ENCODE measurements around the gene PLA2G5.
A peak's percentile ranks its signal among the peaks of the same experiment; 100 is the strongest.

PLA2G5 gene

GRCh38 chr1:20093303-20093702, 23.3 kb downstream of the PLA2G5 start:
- no peak for DNase-seq

- DNase-seq, result no peak
These were observed 24.0 kb downstream of the PLA2G5 start for GRCh38 chr1:20093940-20094391.

- DNase-seq, result no peak
These were observed 25.8 kb downstream of the PLA2G5 start for GRCh38 chr1:20095564-20096434.

- no peak for DNase-seq
These were observed 26.9 kb downstream of the PLA2G5 start for GRCh38 chr1:20096840-20097447.

DNA sequence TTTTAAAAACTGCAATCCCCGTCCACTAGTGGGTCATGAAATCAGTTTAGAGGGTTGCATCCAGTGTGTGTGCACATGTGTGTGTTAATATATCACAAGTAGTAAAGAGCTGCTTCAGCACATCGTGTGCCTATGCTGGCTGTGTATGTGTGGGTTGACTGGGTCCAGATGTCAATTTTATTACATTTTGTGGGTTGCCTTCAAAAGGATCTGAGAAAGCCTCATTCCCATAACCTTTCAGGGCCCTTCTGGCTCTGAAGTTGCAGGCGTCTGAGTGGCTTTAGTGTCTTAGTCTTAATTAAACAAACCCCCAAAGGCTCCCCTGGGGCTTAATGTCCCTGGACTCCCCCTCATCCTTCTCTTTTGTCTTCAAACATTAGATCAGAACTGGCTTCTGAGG, 29.5 kb downstream of the PLA2G5 start:
- DNase-seq, result no peak

DNA sequence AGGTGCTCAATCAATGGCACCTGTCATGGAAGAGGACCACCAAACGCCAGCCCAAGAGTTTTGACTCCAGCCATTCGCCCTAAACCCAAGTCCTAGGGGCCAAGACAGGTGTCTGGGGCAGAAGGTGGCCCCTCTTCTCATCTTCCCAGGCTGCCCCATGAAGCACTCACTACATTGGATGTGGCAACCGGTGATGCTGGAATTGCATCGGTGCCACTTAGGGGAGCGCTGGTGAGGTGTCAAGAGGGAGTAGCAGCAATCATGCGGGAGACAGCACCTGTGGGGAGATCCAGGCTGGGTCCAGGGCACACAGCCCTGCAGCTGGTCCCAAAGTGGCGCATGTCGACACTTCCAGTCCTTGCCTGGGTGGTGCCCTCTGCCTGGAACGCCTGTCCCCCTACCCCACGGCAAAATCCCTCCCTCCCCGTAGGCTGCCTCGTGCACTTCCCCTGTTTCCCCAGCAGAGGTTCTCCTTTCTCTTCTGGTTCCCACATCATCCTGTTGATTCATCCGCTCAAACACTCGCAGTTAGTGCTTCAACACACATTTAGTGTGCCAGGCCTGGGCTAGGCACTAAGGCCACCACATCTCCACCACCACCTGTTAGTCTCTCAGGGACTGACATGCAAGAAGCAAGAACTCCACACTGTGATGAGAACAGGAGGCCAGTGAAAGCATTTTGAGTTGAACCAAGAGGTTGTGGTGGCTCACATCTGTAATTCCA, 30.8 kb downstream of the PLA2G5 start:
- DNase-seq, result no peak

GRCh38 chr1:20102875-20103274, 32.9 kb downstream of the PLA2G5 start:
- DNase-seq, result no peak

DNA sequence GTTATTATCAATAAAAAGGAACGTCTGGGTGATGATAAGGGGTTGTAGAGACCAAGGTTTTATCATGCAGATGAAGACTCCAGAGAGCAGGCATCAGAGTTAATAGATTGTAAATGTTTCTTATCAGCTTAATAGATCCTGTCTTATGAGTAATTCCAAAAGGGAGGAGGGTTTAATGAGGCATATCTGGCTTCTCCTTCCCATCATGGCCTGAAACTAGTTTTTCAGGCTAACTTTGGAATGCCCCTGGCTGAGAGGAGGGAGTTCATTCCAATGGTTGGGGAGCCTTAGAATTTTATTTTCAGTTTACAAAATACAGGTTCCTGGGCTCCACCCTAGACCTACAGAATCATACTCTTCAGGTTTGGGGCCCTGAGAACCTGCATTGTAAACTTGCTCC, 35.9 kb downstream of the PLA2G5 start:
- DNase-seq, result no peak

- no peak for DNase-seq
These were observed 37.4 kb downstream of the PLA2G5 start for GRCh38 chr1:20107351-20107750.

DNA sequence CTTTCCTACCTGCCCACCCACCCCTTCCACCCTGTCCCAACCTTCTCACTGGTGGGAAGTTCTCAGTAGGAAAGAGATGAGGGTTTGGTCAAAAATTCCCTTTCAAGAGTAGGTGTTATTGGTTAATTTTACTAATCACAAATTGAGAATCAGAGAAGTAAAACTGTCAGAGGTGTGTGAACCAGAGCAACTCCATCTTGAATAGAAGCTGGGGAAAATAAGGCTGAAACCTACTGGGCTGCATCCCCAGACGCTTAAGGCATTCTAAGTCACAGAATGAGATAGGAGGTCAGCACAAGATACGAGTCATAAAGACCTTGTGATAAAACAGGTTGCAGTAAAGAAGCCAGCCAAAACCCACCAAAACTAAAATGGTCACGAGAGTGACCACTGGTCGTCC, 37.8 kb downstream of the PLA2G5 start:
- DNase-seq, result no peak

DNA sequence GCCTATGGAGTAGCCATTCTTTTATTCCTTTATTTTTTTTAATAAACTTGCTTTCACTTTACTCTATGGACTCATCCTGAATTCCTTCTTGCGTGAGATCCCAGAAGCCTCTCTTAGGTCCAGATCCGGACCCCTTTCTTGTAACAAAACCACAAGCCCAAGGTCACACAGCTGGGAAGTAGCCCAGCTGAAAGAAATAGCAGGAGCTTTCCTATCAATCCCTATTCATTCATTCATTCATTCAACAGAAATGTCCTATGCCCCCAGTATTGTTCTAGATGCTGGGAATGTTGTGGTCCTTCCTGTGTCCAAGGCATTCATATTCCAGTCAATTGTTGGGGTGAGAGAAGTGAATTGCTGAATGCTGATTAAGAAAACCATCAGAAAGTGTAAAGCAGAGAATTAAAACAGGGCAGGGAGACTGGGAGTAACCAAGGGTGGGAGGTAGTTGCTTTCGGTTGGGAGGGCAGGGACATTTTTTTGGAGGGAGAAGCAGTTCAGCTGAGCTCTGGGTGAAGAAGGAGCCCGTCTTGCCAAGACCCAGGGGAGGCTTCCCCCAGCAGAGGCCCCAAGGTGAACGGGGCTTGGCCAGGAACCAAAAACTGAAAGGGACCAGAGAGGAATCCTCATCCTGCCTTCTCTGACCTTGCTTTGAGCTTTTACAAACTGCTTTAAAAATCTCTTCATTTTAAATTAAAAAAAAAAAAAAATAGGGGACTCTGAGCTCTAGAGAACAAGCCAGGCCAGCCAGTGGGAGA, 38.6 kb downstream of the PLA2G5 start:
- DNase-seq, result no peak

- DNase-seq, result no peak
These were observed 39.3 kb downstream of the PLA2G5 start for GRCh38 chr1:20109223-20109856.

DNA sequence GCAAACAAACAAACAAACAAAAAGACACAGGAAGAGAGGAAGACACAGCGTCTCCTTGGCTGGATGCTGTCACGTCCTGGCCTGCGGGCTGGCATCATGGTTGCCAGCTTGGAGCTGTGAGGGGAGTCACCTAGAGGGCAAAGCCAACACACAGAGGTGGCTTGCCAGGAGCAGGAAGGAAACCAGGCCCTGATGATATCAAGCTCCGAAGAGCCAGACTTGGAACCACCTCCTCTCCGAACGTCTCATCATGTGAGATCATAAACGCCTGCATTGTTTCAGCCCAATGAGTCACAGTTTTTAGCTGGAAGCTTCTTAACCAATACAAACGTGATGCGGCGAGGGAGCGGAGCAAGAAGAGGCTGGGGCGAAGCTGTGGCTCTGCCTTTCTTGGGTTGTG, 40.7 kb downstream of the PLA2G5 start:
- DNase-seq, result no peak

DNA sequence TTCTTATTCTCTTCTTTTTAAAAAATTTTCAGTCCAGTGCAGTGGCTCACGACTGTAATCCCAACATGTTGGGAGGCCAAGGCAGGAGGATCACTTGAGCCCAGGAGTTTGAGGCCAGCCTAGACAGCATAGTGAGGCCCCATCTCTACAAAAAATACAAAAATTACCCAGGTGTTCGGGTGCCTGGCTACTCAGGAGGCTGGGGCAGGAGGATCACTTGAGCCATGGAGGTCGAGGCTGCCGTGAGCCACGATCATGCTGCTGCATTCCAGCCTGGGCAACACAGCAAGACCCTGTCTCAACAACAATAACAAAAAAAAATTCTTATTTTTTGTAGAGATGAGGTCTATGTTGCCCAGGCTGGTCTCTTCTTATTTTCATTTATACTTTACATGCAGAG, 41.5 kb downstream of the PLA2G5 start:
- no peak for DNase-seq

GRCh38 chr1:20112279-20113000, 42.4 kb downstream of the PLA2G5 start:
- peak; percentile 1 for DNase-seq

GRCh38 chr1:20114021-20114648, 44.1 kb downstream of the PLA2G5 start:
- DNase-seq, result peak; percentile 17

DNA sequence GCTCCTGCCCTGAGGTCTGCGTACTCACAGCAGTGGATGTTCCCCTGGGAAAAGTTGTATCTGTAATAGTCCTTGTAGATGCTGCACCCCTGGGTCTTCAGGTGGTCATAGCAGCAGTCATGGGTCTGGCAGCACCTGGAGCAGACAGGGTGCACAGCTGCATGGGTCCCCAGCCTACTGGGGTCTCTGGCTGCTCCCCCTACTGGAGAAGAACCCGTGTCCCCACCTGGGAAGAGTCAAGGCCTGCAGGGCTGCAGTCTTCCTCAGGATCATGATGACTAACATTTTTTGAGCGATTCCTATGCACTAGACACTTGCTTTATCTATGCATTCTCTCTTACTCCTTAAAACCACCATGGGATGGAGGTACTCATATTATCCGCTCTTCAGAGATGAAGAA, 45.5 kb downstream of the PLA2G5 start:
- peak; percentile 5 for DNase-seq

GRCh38 chr1:20115916-20116315, 45.9 kb downstream of the PLA2G5 start:
- peak; percentile 13 for DNase-seq

DNA sequence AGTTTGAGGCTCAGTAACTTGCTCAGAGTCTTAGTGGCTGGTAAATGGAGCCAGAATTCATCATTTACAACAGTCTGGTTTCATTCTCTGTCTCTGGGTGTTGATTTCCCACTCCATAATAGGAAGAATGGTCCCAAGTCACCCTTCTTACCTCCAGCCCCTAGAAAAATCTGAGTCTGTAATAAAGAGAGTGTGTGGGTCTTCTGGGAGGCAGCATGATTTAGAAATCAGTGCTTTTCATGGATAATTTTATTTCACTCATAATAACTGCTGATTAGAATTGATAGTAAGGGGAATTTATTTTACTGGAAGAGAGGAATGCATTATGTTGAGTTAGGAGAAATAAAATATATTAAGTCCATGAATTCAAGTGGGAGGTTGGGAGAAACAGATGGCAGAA, 47.2 kb downstream of the PLA2G5 start:
- no peak for DNase-seq

DNA sequence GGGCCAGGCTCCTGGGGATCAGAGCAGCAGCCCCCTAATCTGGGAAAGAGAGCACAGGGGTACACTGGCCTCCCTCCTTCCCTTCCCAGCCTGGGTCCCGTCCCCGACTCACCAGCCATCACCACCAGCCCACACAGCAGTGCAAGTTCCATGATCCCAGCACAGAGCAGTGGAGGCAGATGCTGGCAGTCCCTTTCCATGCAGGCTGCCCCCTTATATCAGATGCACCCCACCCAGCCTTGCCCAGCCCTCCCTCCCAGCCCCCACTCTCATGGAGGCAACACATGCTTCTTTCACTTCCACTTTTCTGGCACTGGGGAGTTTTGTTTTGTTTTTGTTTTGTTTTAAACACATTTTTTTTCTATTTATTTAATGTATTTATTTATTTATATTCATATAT, 49.4 kb downstream of the PLA2G5 start, which contains the start of gene PLA2G2D:
Gene PLA2G2D, minus strand, starts transcription at position 190 of the 400 bp plus-strand sequence. Its CDS starts 38 bp downstream, at position 152.
- no peak for DNase-seq

- no peak for DNase-seq
These were observed 50.8 kb downstream of the PLA2G5 start for GRCh38 chr1:20120796-20121195.

Data from activated CD4-positive, CD25-positive, alpha-beta regulatory T cell treated with anti-CD3 and anti-CD28 coated beads, Interleukin-2, amount 50 U/mL, for 72 hours (primary cell).